HCT116 (cell line): ENCODE data around the gene THPO. TPM values are rescaled to one million over a fixed set of nuclear protein-coding genes. Genes with fewer than 3 reads are reported as not detected.

Source experiments
- ATAC-seq: fragments of 200-7000 bp; cut with Tn5 transposase; 2 replicates; pipeline ENCODE4 v1.9.1; 2020; ENCODE audit warnings: mild to moderate bottlenecking, moderate library complexity
- BruUV-seq: library from RNA; stranded (reverse); fragments of 400-500 nt; replicated peaks from 2 replicates; lab custom pipeline; 2021; lab: Mats Ljungman, UMichigan
- CTCF ChIA-PET: fragments of 300-600 bp; sonication (Branson Sonifier 250); formaldehyde crosslinking; loops from one replicate; lab custom pipeline; 2021; ENCODE audit warnings: antibody characterized with exemption; lab: Charles Lee
- POLR2A ChIA-PET: fragments of 300-600, 350-600 bp; sonication (Branson Sonifier 250); formaldehyde crosslinking; loops from one replicate; lab custom pipeline; 2021; ENCODE audit warnings: antibody characterized with exemption; lab: Charles Lee
- RAD21 ChIA-PET, 2 experiments: fragments of 300-600 bp; sonication (Branson Sonifier 250); formaldehyde crosslinking; loops; one replicate each; lab custom pipeline; 2023; ENCODE audit warnings: low total read pairs in 2 of 2; ENCODE audit not compliant: uncharacterized antibody in 2 of 2, unreplicated experiment in 2 of 2, low non-redundant PET in 1 of 2; lab: Charles Lee
- DNase-seq: peaks from one replicate; pipeline ENCODE4 v3.0.0-alpha.2; 2010; ENCODE audit warnings: low read depth, low spot score
- H2AFZ ChIP-seq: fragments of 200-600 bp; shearing (Covaris generic), sonication (generic); 2 replicates; pipeline ENCODE4 v1.6.1; 2017; ENCODE audit warnings: low read depth, mixed run types, mixed read lengths, antibody characterized with exemption, low read length; ENCODE audit not compliant: poor library complexity, severe bottlenecking
- H3K27ac ChIP-seq: 2 replicates; pipeline ENCODE4 v1.5.1; 2012; ENCODE audit warnings: low read depth, low read length
- H3K27me3 ChIP-seq: fragments of 200-600 bp; sonication (generic); 2 replicates; pipeline ENCODE4 v1.6.1; 2016; ENCODE audit warnings: mixed run types, low read length, mixed read lengths; ENCODE audit not compliant: insufficient read depth
- H3K36me3 ChIP-seq, 2 experiments: fragments of 200-500 bp in 1 of 2; fragments of 200-600 bp in 1 of 2; sonication (Bioruptor generic) in 1 of 2; sonication (generic) in 1 of 2; 2 replicates each; pipeline versions ENCODE4 v1.5.1 to v1.6.1; 2014 to 2016; ENCODE audit warnings: low read length in 2 of 2, inconsistent platforms in 1 of 2, mixed read lengths in 1 of 2, mixed run types in 1 of 2; ENCODE audit not compliant: insufficient read depth in 2 of 2, control insufficient read depth in 1 of 2
- H3K4me1 ChIP-seq, 2 experiments: fragments of 200-600 bp in 1 of 2; sonication (generic) in 1 of 2; 2 replicates each; pipeline versions ENCODE4 v1.5.1 to v1.6.1; 2012 to 2017; ENCODE audit warnings: low read length in 2 of 2, inconsistent platforms in 1 of 2, mild to moderate bottlenecking in 1 of 2, mixed read lengths in 1 of 2, mixed run types in 1 of 2, moderate library complexity in 1 of 2; ENCODE audit not compliant: insufficient read depth in 2 of 2, control insufficient read depth in 1 of 2
- H3K4me2 ChIP-seq: fragments of 200-600 bp; sonication (generic); 2 replicates; pipeline ENCODE4 v1.6.1; 2017; ENCODE audit warnings: mixed run types, low read length, mixed read lengths
- H3K4me3 ChIP-seq, 2 experiments: fragments of 200-600 bp in 1 of 2; sonication (generic) in 1 of 2; replicated peaks in 1 of 2; 2 replicates each; pipeline ENCODE4 v1.5.1; 2011 to 2016; ENCODE audit warnings: low read length in 2 of 2, control low read depth in 1 of 2, low read depth in 1 of 2, mild to moderate bottlenecking in 1 of 2, mixed read lengths in 1 of 2, mixed run types in 1 of 2
- H3K79me2 ChIP-seq: fragments of 200-600 bp; sonication (generic); 2 replicates; pipeline ENCODE4 v1.6.1; 2017; ENCODE audit warnings: mild to moderate bottlenecking, mixed run types, low read length, moderate library complexity, mixed read lengths; ENCODE audit not compliant: insufficient read depth
- H3K9ac ChIP-seq: fragments of 200-600 bp; sonication (generic); 2 replicates; pipeline ENCODE4 v1.6.1; 2016; ENCODE audit warnings: low read length, mixed read lengths
- H3K9me2 ChIP-seq: fragments of 200-600 bp; sonication (generic), shearing (Covaris generic); 2 replicates; pipeline ENCODE4 v1.6.1; 2017; ENCODE audit warnings: mixed run types, mild to moderate bottlenecking, moderate library complexity; ENCODE audit not compliant: insufficient read depth
- H3K9me3 ChIP-seq, 2 experiments: fragments of 200-500 bp in 1 of 2; fragments of 200-600 bp in 1 of 2; sonication (Bioruptor generic) in 1 of 2; sonication (generic) in 1 of 2; 2 replicates each; pipeline ENCODE4 v1.6.1; 2014 to 2017; ENCODE audit warnings: low read length in 2 of 2, mixed read lengths in 2 of 2, inconsistent platforms in 1 of 2, low read depth in 1 of 2, mild to moderate bottlenecking in 1 of 2, mixed run types in 1 of 2, moderate library complexity in 1 of 2; ENCODE audit not compliant: control insufficient read depth in 1 of 2, insufficient read depth in 1 of 2
- H4K20me1 ChIP-seq: fragments of 200-600 bp; sonication (generic), shearing (Covaris generic); 2 replicates; pipeline ENCODE4 v1.6.1; 2017; ENCODE audit warnings: mixed run types, mild to moderate bottlenecking, moderate library complexity; ENCODE audit not compliant: insufficient read depth
- CEBPB ChIP-seq: IDR thresholded peaks from 2 replicates; pipeline ENCODE4 v1.6.1; 2012; ENCODE audit warnings: low read depth
- FOSL1 ChIP-seq: IDR thresholded peaks from 2 replicates; pipeline ENCODE4 v1.6.1; 2012; ENCODE audit warnings: low read depth
- POLR2A ChIP-seq: IDR thresholded peaks from 2 replicates; pipeline ENCODE4 v1.7.0; 2011; ENCODE audit warnings: borderline replicate concordance; ENCODE audit not compliant: insufficient read depth, insufficient read length; ENCODE audit errors: extremely low read depth
- POLR2AphosphoS5 ChIP-seq: IDR thresholded peaks from 2 replicates; pipeline ENCODE4 v1.6.1; 2011; ENCODE audit warnings: mild to moderate bottlenecking, low read depth, low read length, moderate library complexity
- SP1 ChIP-seq: IDR thresholded peaks from 2 replicates; pipeline ENCODE4 v1.6.1; 2012; ENCODE audit warnings: low read depth
- TCF7L2 ChIP-seq: IDR thresholded peaks from 2 replicates; pipeline ENCODE4 v1.7.0; 2011; ENCODE audit warnings: borderline replicate concordance, inconsistent platforms; ENCODE audit not compliant: insufficient read depth, insufficient read length; ENCODE audit errors: extremely low read depth
- intact Hi-C: fragments of 100-400 bp; cut with micrococcal nuclease; formaldehyde crosslinking; loops from 2 replicates; pipeline ENCODE4 v1.10.0; 2022
- total RNA-seq: library from RNA; stranded (reverse); gene quantifications from one replicate; pipeline ENCODE4 v1.2.1, GENCODE V29; 2021; ENCODE audit not compliant: unreplicated experiment
- TF ChIP-seq, protein P1 (sequence below): IDR thresholded peaks from 2 replicates; pipeline ENCODE4 v1.6.1; 2011; ENCODE audit warnings: mild to moderate bottlenecking, low read length, moderate library complexity; ENCODE audit not compliant: insufficient replicate concordance; ENCODE audit errors: extremely low read depth
- TF ChIP-seq, protein P2 (sequence below): IDR thresholded peaks from 2 replicates; pipeline ENCODE4 v1.6.1; 2012; ENCODE audit warnings: low read depth
- TF ChIP-seq, protein P3 (sequence below): IDR thresholded peaks from 2 replicates; pipeline ENCODE4 v1.6.1; 2012

THPO gene
- total RNA-seq, 1 experiment from 2014 or later: not detected

DNA sequence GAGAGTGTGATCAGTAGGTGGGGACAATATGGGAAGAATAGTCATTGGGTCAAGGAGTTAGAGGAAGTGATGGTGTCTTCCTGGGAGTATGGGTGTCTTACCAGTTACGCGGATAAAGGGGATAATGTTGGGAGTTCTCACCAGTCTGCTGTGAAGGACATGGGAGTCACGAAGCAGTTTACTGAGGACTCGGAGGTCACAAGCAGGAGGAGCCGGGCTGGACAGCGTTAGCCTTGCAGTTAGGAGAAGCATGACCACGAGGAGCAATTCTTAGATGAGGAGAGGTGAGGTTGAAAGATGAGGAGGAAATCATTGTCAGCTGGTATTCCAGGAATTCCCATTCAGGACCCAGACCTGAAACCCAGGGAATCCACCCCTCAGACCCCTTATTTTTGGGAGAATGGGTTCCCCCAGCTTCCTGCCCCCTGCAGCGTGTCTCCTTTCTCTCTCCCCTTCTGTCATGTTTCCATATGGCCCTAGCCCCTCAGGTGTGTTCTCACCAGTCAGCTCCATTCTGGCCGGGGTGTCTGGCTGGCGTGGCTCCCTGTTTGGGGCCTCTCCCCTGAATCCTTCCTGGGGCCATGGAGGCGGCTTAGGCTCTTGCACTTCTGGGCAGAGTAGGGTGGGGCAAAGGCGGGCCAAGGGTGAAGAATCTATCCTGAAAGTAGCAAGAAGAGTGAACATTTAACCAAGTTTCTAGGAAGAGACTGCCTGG is 2.1 kb downstream of the THPO start:
- no peak for ATAC-seq
- CTCF ChIA-PET: interaction anchor here (0.9 to 6.1 kb wide), 2 partner anchors 99 to 166 kb away, joined by 3 to 152 read pairs; no protein-coding TSS in a partner anchor

More for the DNA sequence above, 2.1 kb downstream of the THPO start:
- BruUV-seq: no TSS peak
- H3K27ac ChIP-seq: no peak overlapping the region
- RAD21 ChIA-PET: no interaction called here
- H3K36me3 ChIP-seq: no peaks in the 10 kb centered on the region
- peaks cover 5% of the 10 kb centered on the region; the same call in 1 of the 2 replicates for H4K20me1 ChIP-seq
- H3K4me2 ChIP-seq: no peak overlapping the region
- H3K27me3 ChIP-seq: no peaks in the 10 kb centered on the region
- H3K9ac ChIP-seq: no peak overlapping the region
- H3K9me2 ChIP-seq: no peaks in the 10 kb centered on the region
- H3K4me1 ChIP-seq: peaks cover 9 to 42% of the 10 kb centered on the region in 2 experiments; a peak in 3 of 4 replicates
- no peaks in the 10 kb centered on the region for H3K79me2 ChIP-seq
- TF ChIP-seq, protein P1, sequence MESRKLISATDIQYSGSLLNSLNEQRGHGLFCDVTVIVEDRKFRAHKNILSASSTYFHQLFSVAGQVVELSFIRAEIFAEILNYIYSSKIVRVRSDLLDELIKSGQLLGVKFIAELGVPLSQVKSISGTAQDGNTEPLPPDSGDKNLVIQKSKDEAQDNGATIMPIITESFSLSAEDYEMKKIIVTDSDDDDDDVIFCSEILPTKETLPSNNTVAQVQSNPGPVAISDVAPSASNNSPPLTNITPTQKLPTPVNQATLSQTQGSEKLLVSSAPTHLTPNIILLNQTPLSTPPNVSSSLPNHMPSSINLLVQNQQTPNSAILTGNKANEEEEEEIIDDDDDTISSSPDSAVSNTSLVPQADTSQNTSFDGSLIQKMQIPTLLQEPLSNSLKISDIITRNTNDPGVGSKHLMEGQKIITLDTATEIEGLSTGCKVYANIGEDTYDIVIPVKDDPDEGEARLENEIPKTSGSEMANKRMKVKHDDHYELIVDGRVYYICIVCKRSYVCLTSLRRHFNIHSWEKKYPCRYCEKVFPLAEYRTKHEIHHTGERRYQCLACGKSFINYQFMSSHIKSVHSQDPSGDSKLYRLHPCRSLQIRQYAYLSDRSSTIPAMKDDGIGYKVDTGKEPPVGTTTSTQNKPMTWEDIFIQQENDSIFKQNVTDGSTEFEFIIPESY: no peak
- TF ChIP-seq POLR2A (no peak), SP1 (no peak), POLR2AphosphoS5 (no peak), TCF7L2 (no peak), FOSL1 (no peak), CEBPB (no peak)
- TF ChIP-seq, protein P2, sequence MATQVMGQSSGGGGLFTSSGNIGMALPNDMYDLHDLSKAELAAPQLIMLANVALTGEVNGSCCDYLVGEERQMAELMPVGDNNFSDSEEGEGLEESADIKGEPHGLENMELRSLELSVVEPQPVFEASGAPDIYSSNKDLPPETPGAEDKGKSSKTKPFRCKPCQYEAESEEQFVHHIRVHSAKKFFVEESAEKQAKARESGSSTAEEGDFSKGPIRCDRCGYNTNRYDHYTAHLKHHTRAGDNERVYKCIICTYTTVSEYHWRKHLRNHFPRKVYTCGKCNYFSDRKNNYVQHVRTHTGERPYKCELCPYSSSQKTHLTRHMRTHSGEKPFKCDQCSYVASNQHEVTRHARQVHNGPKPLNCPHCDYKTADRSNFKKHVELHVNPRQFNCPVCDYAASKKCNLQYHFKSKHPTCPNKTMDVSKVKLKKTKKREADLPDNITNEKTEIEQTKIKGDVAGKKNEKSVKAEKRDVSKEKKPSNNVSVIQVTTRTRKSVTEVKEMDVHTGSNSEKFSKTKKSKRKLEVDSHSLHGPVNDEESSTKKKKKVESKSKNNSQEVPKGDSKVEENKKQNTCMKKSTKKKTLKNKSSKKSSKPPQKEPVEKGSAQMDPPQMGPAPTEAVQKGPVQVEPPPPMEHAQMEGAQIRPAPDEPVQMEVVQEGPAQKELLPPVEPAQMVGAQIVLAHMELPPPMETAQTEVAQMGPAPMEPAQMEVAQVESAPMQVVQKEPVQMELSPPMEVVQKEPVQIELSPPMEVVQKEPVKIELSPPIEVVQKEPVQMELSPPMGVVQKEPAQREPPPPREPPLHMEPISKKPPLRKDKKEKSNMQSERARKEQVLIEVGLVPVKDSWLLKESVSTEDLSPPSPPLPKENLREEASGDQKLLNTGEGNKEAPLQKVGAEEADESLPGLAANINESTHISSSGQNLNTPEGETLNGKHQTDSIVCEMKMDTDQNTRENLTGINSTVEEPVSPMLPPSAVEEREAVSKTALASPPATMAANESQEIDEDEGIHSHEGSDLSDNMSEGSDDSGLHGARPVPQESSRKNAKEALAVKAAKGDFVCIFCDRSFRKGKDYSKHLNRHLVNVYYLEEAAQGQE: no peak
- TF ChIP-seq, protein P3, sequence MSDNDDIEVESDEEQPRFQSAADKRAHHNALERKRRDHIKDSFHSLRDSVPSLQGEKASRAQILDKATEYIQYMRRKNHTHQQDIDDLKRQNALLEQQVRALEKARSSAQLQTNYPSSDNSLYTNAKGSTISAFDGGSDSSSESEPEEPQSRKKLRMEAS: no peak
- DNase-seq: no peak
- no peak overlapping the region for H3K4me3 ChIP-seq
- intact Hi-C loops: loop anchor here (10.0 kb wide), 2 partner anchors 139 to 399 kb away; no protein-coding TSS in a partner anchor
- POLR2A ChIA-PET: interaction anchor here (1.5 kb wide), 1 partner anchor 9 kb away, joined by 3 read pairs; no protein-coding TSS in a partner anchor
- H3K9me3 ChIP-seq: no peaks in the 10 kb centered on the region
- H2AFZ ChIP-seq: no peak overlapping the region
